Fibroblast of peridontal ligament (primary cell): Measurements from ENCODE around the gene HDAC11.

ENCODE experiments used
- DNase-seq: peaks from one replicate; pipeline ENCODE4 v3.0.0-alpha.2; 2010; ENCODE audit errors: extremely low read depth

Gene HDAC11

GRCh38 chr3:13524979-13525669 lies 45.0 kb downstream of the HDAC11 start:
- peak; percentile 87 for DNase-seq

DNA sequence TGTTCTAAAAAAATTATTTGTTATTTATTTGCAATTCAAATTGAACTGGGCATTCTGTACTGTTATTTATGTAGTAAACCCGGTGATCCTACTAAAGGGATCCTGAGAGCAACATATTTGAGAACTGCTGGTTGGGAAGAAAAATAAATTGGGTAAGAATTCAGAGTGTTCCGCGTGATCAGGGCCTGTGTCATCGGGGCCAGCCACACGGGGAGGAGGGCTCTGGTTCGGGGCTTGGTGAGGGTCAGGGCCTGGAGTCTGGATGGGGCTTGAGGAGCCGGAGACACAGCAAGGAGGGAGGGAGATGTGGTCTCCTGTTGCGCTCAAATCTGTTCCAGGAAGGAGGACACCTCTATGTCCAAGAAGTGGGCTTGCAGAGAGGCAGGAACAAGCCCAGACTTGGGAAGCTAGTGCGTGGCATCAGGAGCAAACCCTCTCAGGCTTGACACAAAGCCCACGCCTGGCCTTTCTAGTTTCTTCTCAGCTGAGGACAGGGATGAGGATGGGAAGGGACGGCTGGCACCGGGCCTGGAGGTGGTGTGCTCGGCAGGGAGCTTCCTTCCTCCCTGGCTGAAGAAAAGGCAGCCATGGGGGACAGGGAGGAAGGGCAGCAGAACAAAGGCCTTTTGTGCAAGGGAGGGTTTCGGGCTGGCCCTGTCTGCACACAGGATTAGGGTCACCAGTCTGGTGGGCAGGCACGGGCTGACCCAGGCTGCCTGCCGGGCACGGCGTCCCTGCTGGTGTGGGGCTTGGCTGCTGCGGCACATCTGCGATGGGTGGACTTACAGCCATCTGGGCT lies 45.9 kb downstream of the HDAC11 start:
- peak; percentile 31 for DNase-seq

DNA sequence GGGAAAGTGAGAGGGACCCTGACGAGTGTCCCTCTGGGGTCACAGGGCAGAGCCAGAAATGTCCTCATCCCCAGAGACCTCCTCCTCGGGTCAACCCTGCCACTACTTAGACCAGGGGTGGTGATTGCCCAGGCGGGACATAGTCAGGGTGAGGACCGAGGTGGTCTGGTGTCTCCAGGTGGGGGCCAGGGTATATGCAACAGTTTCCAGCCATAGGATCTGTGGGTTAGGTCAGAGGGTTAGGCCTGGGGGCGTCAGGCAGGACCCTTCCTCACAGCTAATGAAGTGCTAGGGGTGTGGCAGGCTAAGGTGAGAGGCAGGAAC lies 46.5 kb downstream of the HDAC11 start:
- DNase-seq: no peak

DNA sequence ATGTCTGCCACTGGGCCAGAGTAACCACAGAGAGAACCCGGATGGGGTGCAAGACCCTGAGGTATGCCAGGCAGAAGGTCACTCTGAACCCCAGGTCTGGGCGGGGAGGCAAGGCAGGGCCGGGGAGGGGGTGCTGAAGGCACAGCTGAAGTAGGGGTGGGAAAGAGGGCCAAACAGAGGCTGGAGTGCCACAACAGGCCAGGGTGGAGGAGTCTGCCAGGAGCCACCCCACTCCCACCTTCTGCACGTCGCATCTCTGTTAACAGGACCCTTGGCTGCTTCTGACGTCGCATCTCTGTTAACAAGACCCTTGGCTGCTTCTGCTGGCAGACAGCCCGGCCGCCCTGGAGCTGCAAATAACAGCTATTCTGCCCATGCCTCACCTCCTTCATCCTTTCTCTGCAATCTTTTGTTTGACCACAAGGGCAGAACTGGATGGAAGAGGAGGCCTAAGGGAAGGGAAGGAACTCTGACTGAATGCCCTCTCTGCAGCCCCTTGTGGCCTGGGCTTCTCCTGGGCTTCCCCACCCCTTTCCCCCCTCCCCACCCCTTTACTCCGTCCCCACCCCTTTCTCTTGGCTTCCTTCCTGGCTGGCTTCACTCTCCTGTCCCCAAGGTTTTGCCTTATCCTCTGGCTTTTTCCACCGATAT lies 48.2 kb downstream of the HDAC11 start:
- no peak for DNase-seq

DNA sequence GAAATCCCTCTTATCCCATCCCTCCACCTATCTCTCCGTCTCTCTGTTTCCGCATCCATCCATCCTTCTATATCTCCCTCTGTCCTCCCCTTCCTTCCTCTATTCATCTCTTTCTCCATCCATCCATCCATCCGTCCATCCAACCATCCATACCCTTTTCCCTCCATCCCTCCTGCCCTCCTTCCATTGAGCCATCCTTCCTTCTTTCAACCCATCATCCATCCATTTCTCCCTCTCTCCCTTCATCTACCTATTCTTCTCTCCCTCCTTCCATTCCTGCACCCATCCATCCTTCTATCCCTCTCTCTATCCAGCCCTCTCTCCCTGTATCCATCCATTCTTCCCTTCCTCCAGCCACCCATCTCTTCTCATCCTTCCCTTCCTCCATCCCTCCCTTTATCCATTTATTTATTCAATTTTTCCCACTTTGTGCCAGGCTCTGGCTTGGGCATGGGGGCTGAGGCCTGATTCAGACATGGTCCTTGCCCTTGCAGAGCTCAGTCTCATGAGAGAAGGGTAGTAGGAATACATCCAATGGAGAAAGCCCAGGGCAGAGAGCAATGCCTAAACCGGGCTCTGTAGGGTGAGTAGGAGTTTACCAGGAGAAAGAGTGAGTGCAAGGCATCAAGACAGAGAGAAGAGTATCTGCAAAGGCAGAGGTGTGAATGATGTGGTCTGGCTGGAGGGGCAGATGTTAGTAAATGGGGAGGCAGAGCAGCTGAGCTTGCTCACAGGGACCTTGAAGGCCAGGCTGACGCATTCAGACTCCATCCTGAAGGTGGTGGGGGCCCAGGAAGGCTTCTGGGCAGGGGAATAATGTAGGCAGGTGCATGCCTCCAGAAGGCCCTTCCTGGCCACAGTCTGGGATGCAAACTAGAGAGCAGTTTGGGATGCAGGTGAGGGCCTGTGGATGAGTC lies 49.3 kb downstream of the HDAC11 start:
- DNase-seq: no peak

DNA sequence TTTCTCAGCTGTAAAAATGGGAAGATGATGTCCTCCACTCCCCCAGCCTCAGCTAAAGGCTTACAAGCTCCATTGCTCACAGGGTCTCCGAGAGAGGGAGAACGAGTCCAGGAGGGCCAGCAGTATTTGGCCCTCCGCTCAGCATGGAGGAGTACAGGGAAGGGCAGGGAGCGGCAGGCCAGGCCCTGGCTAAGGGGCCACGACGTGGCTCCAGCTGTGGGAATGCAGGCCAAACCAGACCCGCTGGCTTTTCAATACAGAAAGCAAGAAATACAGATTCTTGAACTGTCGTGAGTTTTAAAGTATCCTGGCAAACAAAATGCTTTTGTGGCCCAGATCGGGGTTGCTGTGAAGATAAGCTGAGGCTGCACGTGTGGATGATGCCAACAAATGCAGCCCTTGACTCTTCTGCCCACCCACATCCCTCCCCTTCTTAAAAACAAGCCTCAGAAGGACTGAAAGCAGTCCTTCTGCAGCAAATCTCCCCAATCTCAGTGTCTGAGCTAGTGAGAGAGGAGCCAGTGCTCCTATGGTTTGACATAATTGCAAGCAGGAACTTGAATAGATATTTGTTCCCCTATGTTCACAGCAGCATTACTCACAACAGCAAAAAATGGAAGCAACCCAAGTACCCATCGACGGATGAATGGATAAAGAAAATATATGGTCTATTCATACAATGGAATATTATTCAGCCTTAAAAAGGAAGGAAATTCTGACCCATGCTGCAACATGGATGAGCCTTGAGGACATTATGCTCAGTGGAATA lies 50.3 kb downstream of the HDAC11 start:
- no peak for DNase-seq

- DNase-seq: no peak
Measured at GRCh38 chr3:13532085-13532484, 52.0 kb downstream of the HDAC11 start.

GRCh38 chr3:13532631-13533030 lies 52.5 kb downstream of the HDAC11 start:
- DNase-seq: no peak

GRCh38 chr3:13533885-13534301 lies 53.8 kb downstream of the HDAC11 start:
- DNase-seq: no peak

DNA sequence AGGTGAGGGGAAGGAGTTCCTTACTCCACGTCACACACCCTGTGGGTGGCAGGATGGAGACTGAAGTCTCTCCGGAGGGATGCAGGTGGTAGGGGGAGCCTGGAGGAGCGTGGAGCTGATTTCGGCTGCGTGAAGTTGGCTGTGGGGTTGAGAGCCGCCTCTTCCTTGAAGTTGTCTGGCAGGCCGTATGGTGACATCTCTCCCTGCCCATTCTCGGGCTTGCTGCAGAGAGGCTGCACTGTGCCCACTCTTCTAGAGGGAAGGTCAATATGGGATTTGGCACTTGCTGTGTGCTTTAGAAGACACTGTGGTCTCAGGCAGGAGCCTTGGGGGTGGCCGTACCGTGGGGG lies 55.4 kb downstream of the HDAC11 start:
- no peak for DNase-seq

- no peak for DNase-seq
Measured at GRCh38 chr3:13535905-13536304, 55.8 kb downstream of the HDAC11 start.

- no peak for DNase-seq
Measured at GRCh38 chr3:13536432-13536831, 56.3 kb downstream of the HDAC11 start.

GRCh38 chr3:13536832-13537231 lies 56.7 kb downstream of the HDAC11 start:
- DNase-seq: no peak

DNA sequence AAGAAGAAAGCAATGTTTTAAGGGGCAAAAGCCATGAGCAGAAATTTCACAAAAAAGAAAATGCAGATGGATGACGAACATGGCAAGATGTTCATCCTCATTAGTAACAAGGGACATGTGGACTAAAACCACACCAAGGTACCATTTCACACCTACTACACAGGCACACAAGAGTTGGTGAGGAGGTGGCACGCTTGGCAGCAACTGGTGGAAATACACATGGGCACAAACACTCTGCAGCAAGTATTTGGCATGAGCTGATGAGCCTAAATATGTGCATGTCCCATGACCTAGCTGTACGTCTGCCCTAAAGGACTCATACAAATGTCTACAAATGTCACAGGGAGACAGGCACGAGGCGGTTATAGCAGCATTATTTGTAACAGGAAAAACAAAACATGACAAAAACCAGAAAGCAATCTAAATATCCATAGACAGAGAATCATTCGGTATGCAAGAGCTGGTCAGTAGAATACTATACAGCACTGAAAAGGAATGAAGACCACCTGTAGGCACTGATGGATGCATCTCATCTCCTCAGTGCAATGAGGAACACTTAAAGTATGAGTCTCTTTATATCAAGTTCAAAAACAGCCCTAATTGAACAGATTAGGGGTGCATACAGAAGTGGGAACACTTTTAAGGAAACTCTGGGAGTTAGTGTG lies 57.3 kb downstream of the HDAC11 start:
- DNase-seq: no peak

DNA sequence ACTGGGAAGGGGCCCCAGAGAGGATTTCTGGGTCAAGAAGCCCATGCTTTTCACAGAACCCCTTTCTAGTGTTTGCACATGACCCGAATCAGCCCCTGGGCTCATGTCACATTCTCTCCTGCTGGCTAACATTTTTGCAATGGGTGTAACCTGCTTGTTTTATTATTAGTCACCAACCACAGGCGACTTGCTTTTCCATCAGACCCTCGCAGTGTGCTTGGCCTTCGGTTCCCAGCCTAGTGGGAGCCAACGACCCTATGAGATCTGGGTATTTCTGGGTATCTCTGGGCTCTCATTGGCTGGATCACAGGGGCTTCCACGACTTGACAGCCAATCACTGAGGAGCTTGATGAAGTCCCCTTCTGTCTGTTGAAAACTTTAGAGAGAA lies 57.8 kb downstream of the HDAC11 start:
- DNase-seq: peak; percentile 78

GRCh38 chr3:13538520-13539291 lies 58.6 kb downstream of the HDAC11 start:
- no peak for DNase-seq

- no peak for DNase-seq
Measured at GRCh38 chr3:13539292-13539638, 59.2 kb downstream of the HDAC11 start.

- DNase-seq: no peak
Measured at GRCh38 chr3:13539671-13540070, 59.6 kb downstream of the HDAC11 start.

GRCh38 chr3:13540297-13540995 lies 60.3 kb downstream of the HDAC11 start:
- no peak for DNase-seq
